GM12865 (cell line): ENCODE data around the gene C1orf21.
A peak's percentile ranks its signal among the peaks of the same experiment; 100 is the strongest.

ENCODE experiments used
- DNase-seq: peaks from one replicate; pipeline ENCODE4 v3.0.0; 2010; ENCODE audit warnings: low read depth
- H3K4me3 ChIP-seq: 2 replicates; pipeline ENCODE4 v1.5.1; 2011; ENCODE audit warnings: mild to moderate bottlenecking, low read depth, low read length, control low read depth
- TF ChIP-seq, protein P1 (sequence below): IDR thresholded peaks from 2 replicates; pipeline ENCODE4 v1.5.1; 2011; ENCODE audit warnings: low read length, control low read depth, low read depth, inconsistent platforms; ENCODE audit not compliant: insufficient read depth; ENCODE audit errors: missing control alignments

Gene C1orf21

GRCh38 chr1:184368354-184368753, 18.5 kb upstream of the C1orf21 start:
- H3K4me3 ChIP-seq = no peak overlapping the region
- TF ChIP-seq, protein P1, sequence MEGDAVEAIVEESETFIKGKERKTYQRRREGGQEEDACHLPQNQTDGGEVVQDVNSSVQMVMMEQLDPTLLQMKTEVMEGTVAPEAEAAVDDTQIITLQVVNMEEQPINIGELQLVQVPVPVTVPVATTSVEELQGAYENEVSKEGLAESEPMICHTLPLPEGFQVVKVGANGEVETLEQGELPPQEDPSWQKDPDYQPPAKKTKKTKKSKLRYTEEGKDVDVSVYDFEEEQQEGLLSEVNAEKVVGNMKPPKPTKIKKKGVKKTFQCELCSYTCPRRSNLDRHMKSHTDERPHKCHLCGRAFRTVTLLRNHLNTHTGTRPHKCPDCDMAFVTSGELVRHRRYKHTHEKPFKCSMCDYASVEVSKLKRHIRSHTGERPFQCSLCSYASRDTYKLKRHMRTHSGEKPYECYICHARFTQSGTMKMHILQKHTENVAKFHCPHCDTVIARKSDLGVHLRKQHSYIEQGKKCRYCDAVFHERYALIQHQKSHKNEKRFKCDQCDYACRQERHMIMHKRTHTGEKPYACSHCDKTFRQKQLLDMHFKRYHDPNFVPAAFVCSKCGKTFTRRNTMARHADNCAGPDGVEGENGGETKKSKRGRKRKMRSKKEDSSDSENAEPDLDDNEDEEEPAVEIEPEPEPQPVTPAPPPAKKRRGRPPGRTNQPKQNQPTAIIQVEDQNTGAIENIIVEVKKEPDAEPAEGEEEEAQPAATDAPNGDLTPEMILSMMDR = no peak

GRCh38 chr1:184370850-184371249, 16.0 kb upstream of the C1orf21 start:
- TF ChIP-seq, protein P1 = no peak

More at GRCh38 chr1:184368354-184368753, 18.5 kb upstream of the C1orf21 start:
- no peak for DNase-seq

DNA sequence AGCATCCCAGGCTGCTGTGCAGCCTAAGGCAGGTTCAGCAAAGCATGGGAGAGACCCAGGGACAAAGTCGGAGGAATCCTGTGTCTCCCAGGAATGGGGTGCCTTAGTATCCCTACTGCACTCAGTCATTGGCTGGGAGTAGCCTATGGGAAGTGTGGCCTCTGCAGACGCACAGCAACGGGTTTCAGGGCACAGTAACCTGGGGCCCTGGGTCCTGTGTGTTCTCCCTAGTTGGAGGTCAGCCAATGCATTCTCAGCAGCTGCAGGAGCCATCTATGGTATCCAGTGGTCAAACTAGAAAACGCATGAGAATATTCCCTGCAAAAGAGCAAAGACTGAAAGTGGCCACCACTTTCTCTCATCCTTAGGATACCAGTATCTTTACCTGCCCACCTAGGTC, 13.7 kb upstream of the C1orf21 start:
- no peak overlapping the region for H3K4me3 ChIP-seq
- DNase-seq = no peak
- TF ChIP-seq, protein P1 = no peak

More at GRCh38 chr1:184370850-184371249, 16.0 kb upstream of the C1orf21 start:
- no peak overlapping the region for H3K4me3 ChIP-seq
- no peak for DNase-seq

DNA sequence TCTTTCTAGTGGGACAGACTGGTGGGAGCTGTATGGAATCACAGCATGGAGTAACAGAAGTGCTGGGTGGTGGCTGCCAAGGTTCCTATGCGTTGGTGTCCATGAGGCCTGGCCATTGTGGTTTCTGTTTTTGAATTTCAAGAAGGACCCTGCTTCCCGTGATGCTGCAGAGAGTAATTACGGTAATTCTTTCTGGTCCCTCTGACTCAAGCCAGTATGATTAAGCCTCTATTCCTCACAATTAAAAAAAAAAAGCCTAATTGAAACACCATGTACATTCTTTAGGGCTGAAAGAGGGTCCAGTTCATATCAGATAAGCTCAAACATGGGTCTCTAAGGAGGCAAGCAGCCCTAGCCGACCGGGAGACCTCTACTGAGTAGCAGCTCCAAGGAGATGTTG, 10.5 kb upstream of the C1orf21 start:
- DNase-seq = no peak
- H3K4me3 ChIP-seq = no peak overlapping the region
- TF ChIP-seq, protein P1 = no peak

DNA sequence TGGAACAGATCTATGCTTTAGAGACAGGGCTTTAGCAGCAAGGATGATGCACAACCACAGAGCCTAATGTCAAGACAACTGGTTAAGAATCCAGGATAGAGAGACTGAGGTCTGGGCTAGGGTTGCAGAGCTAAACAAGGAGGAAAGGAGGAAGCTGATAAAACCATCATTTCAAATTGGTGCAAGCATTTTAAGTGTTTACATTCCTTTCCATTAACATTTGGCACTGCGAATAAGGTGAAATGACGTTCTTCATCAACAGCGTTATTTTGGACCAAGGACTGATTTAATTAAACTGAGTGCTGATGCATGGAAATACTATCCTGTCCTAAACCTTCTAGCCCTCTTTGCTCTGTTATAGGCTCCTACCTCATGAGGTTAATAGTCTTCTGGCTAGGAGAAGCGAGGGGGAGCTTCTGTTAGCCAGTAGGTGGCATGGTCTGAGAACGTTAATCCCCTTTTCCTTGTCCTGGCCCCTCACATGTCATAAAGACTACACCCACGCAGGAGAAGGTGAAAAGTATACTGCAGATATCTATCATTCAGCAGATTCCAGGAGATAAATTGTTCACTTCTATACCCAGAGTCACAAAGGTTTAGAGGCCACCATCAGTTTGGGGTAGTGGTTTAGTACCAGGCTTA, 7.6 kb upstream of the C1orf21 start:
- DNase-seq = peak; percentile 14
- TF ChIP-seq, protein P1 = no peak
- H3K4me3 ChIP-seq = no peak overlapping the region

DNA sequence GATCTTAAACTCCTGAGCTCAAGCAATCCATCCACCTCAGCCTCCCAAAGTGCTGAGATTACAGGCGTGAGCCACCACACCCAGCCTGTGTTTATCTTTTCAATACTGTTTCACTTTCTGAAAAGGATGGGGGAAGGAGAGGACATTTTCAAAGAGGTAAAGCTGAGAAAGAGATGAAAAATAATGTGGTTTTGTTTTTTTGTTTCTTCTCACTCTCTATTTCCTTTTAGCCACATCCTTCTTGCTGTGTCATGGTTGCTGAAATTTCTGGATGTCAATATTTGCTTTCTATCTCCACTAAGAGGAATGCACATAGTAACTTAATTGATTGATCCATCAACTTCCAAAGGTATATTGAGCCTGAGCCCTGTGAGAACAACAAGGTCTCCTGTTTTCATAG, 6.4 kb upstream of the C1orf21 start:
- TF ChIP-seq, protein P1 = no peak
- no peak overlapping the region for H3K4me3 ChIP-seq
- peak; percentile 18 for DNase-seq

GRCh38 chr1:184383772-184384323, 3.0 kb upstream of the C1orf21 start:
- TF ChIP-seq, protein P1 = no peak
- no peak overlapping the region for H3K4me3 ChIP-seq
- no peak for DNase-seq
